Neural cell (in vitro differentiated cells): ENCODE measurements around the gene SPDYC. TPM values are rescaled to one million over a fixed set of nuclear protein-coding genes. Genes with fewer than 3 reads are reported as not detected.

Source experiments
- H2AFZ ChIP-seq: fragments of 200-600, 300-800 bp; sonication (generic), shearing (Covaris generic); 2 replicates; pipeline ENCODE4 v1.6.0; 2014; ENCODE audit warnings: low read depth, mild to moderate bottlenecking, antibody characterized with exemption, low read length, moderate library complexity
- H3F3A ChIP-seq: fragments of 200-600 bp; shearing (Covaris generic); 2 replicates; pipeline ENCODE4 v1.6.1; 2016; ENCODE audit warnings: mild to moderate bottlenecking, moderate library complexity, mixed read lengths, antibody characterized with exemption, low read length; ENCODE audit not compliant: insufficient read depth, poor library complexity, severe bottlenecking
- H3K27ac ChIP-seq: fragments of 200-600, 300-800 bp; sonication (generic), shearing (Covaris generic); 2 replicates; pipeline ENCODE4 v1.5.1; 2014; ENCODE audit warnings: mild to moderate bottlenecking, low read length, moderate library complexity
- H3K27me3 ChIP-seq: fragments of 300-800, 200-600 bp; sonication (generic), shearing (Covaris generic); 2 replicates; pipeline ENCODE4 v1.6.0; 2014; ENCODE audit warnings: mild to moderate bottlenecking, low read depth, low read length, moderate library complexity; ENCODE audit not compliant: insufficient read depth
- H3K36me3 ChIP-seq: fragments of 300-800, 200-600 bp; sonication (generic), shearing (Covaris generic); 2 replicates; pipeline ENCODE4 v1.5.1; 2014; ENCODE audit warnings: mild to moderate bottlenecking, antibody characterized with exemption, low read length, moderate library complexity; ENCODE audit not compliant: insufficient read depth
- H3K4me2 ChIP-seq: fragments of 300-800, 200-600 bp; sonication (generic), shearing (Covaris generic); 2 replicates; pipeline ENCODE4 v1.6.0; 2014; ENCODE audit warnings: mild to moderate bottlenecking, low read length
- H3K4me3 ChIP-seq: fragments of 300-800, 200-600 bp; sonication (generic), shearing (Covaris generic); 2 replicates; pipeline ENCODE4 v1.5.1; 2014; ENCODE audit warnings: mild to moderate bottlenecking, low read length, moderate library complexity
- H3K79me2 ChIP-seq: fragments of 200-600 bp; shearing (Covaris generic); replicated peaks from 2 replicates; pipeline ENCODE4 v1.6.0; 2014; ENCODE audit warnings: mild to moderate bottlenecking, low read length, moderate library complexity; ENCODE audit not compliant: insufficient read depth
- H3K9ac ChIP-seq: fragments of 300-800, 200-600 bp; sonication (generic), shearing (Covaris generic); 2 replicates; pipeline ENCODE4 v1.6.1; 2016; ENCODE audit warnings: mild to moderate bottlenecking, low read length, mixed read lengths
- H3K9me2 ChIP-seq: fragments of 200-600 bp; shearing (Covaris generic); 2 replicates; pipeline ENCODE4 v1.6.1; 2016; ENCODE audit warnings: mild to moderate bottlenecking, low read length, mixed read lengths; ENCODE audit not compliant: insufficient read depth
- H3K9me3 ChIP-seq: fragments of 200-600, 300-800 bp; sonication (generic), shearing (Covaris generic); 2 replicates; pipeline ENCODE4 v1.6.1; 2016; ENCODE audit warnings: mild to moderate bottlenecking, mixed run types, low read length, moderate library complexity, mixed read lengths
- H4K20me1 ChIP-seq: fragments of 200-600 bp; shearing (Covaris generic); 2 replicates; pipeline ENCODE4 v1.6.1; 2016; ENCODE audit warnings: mild to moderate bottlenecking, mixed run types; ENCODE audit not compliant: insufficient read depth
- CTCF ChIP-seq: fragments of 450-650 bp; IDR thresholded peaks from 2 replicates; pipeline ENCODE4 v1.5.1; 2014; ENCODE audit warnings: antibody characterized with exemption, mild to moderate bottlenecking, moderate library complexity; ENCODE audit not compliant: poor library complexity, severe bottlenecking
- EP300 ChIP-seq: fragments of 450-650 bp; conservative IDR thresholded peaks from 2 replicates; pipeline ENCODE4 v1.6.1; 2014; ENCODE audit warnings: antibody characterized with exemption, mild to moderate bottlenecking, moderate library complexity; ENCODE audit not compliant: poor library complexity, severe bottlenecking
- EZH2 ChIP-seq: fragments of 200-600, 300-800 bp; shearing (Covaris generic), sonication (generic); IDR thresholded peaks from 2 replicates; pipeline ENCODE4 v1.6.1; 2014; ENCODE audit warnings: antibody characterized with exemption, low read length, borderline replicate concordance, mild to moderate bottlenecking; ENCODE audit not compliant: insufficient read depth, poor library complexity, severe bottlenecking
- MXI1 ChIP-seq: fragments of 450-650 bp; conservative IDR thresholded peaks from 2 replicates; pipeline ENCODE4 v1.6.1; 2014; ENCODE audit warnings: antibody characterized with exemption, mild to moderate bottlenecking; ENCODE audit not compliant: poor library complexity, severe bottlenecking
- POLR2AphosphoS5 ChIP-seq: IDR thresholded peaks from 2 replicates; pipeline ENCODE4 v1.6.1; 2012
- RAD21 ChIP-seq: fragments of 450-650 bp; conservative IDR thresholded peaks from 2 replicates; pipeline ENCODE4 v1.6.1; 2014; ENCODE audit warnings: antibody characterized with exemption, mild to moderate bottlenecking, moderate library complexity
- SMC3 ChIP-seq: fragments of 450-650 bp; conservative IDR thresholded peaks from 2 replicates; pipeline ENCODE4 v1.6.1; 2014; ENCODE audit warnings: antibody characterized with exemption, mild to moderate bottlenecking, moderate library complexity; ENCODE audit not compliant: poor library complexity
- TAF1 ChIP-seq: IDR thresholded peaks from 2 replicates; pipeline ENCODE4 v1.6.1; 2012; ENCODE audit warnings: low read depth
- polyA plus RNA-seq: library from polyadenylated mRNA; depleted of rRNA; stranded (reverse); fragments of >200 nt; gene quantifications from 2 replicates; pipeline ENCODE4 v1.2.3, GENCODE V29; 2014
- TF ChIP-seq, protein P1 (sequence below): IDR thresholded peaks from 2 replicates; pipeline ENCODE4 v1.6.1; 2012; ENCODE audit warnings: borderline replicate concordance

Gene SPDYC
- polyA plus RNA-seq, 1 donor from 2014 or later = not detected

GRCh38 chr11:65132238-65132987, 37.6 kb upstream of the SPDYC start:
- Histone ChIP-seq H3K4me3 (peak overlapping the region; percentile 100), H3K27ac (no peak overlapping the region), H3K27me3 (no peaks in the 10 kb centered on the region), H2AFZ (no peak overlapping the region), H4K20me1 (no peaks in the 10 kb centered on the region), H3K9me3 (no peaks in the 10 kb centered on the region), H3K9me2 (no peaks in the 10 kb centered on the region), H3K79me2 (peaks cover 16% of the 10 kb centered on the region), H3K9ac (no peak overlapping the region), H3K36me3 (no peaks in the 10 kb centered on the region), H3K4me2 (no peak overlapping the region), H3F3A (peaks cover 5% of the 10 kb centered on the region)
- TF ChIP-seq SMC3 (no peak), CTCF (no peak), RAD21 (no peak), POLR2AphosphoS5 (no peak), EZH2 (no peak), TAF1 (no peak), EP300 (no peak), MXI1 (no peak)
- TF ChIP-seq, protein P1, sequence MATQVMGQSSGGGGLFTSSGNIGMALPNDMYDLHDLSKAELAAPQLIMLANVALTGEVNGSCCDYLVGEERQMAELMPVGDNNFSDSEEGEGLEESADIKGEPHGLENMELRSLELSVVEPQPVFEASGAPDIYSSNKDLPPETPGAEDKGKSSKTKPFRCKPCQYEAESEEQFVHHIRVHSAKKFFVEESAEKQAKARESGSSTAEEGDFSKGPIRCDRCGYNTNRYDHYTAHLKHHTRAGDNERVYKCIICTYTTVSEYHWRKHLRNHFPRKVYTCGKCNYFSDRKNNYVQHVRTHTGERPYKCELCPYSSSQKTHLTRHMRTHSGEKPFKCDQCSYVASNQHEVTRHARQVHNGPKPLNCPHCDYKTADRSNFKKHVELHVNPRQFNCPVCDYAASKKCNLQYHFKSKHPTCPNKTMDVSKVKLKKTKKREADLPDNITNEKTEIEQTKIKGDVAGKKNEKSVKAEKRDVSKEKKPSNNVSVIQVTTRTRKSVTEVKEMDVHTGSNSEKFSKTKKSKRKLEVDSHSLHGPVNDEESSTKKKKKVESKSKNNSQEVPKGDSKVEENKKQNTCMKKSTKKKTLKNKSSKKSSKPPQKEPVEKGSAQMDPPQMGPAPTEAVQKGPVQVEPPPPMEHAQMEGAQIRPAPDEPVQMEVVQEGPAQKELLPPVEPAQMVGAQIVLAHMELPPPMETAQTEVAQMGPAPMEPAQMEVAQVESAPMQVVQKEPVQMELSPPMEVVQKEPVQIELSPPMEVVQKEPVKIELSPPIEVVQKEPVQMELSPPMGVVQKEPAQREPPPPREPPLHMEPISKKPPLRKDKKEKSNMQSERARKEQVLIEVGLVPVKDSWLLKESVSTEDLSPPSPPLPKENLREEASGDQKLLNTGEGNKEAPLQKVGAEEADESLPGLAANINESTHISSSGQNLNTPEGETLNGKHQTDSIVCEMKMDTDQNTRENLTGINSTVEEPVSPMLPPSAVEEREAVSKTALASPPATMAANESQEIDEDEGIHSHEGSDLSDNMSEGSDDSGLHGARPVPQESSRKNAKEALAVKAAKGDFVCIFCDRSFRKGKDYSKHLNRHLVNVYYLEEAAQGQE = no peak

DNA sequence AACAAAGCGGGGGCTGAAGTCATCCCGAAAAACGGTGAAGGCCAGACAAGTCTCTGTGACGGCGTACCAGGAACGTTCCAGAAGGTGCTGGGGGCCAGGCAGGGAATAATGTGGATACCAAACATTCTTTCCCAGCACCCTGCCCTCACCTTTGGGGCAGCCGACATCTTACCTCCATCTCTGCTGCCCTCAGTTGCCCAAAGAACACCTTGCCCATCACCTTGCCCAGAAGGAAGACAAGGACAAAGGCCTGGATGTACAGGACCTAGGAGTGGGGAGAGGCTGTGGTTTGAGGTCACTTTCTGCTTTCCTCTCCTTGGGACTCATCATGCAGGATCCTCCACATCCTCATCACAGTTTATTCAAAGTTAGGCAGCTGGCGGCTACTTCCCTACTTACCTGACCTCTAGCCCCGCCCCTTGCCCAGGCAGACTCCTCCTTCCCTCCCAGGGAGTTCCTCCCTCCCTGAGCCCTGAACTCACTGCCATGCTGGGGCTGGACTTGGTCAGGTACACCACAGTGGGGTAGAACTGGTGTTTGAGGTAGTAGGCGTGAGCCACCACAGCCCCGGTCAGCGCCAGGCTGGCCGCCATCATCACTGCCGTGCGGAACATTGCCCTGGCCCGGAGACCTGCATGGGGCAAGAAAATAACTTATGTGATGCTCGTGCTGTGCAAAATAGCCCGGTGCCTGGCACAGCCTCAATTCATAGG, 36.9 kb upstream of the SPDYC start:
- no peaks in the 10 kb centered on the region for H3K27me3 ChIP-seq
- no peaks in the 10 kb centered on the region for H3K9me2 ChIP-seq
- no peak overlapping the region for H2AFZ ChIP-seq
- TF ChIP-seq EZH2 (no peak), CTCF (no peak), MXI1 (no peak), SMC3 (no peak), EP300 (no peak), POLR2AphosphoS5 (no peak), TAF1 (no peak), RAD21 (no peak)
- TF ChIP-seq, protein P1 = no peak
- H3K27ac ChIP-seq = peak overlapping the region; percentile 98
- H3K4me2 ChIP-seq = peak overlapping the region; percentile 95
- H3K4me3 ChIP-seq = peak overlapping the region; percentile 100
- peak overlapping the region; percentile 97 for H3K9ac ChIP-seq
- H3K79me2 ChIP-seq = peaks cover 16% of the 10 kb centered on the region
- no peaks in the 10 kb centered on the region for H4K20me1 ChIP-seq
- no peaks in the 10 kb centered on the region for H3K36me3 ChIP-seq
- peaks cover 5% of the 10 kb centered on the region for H3F3A ChIP-seq
- H3K9me3 ChIP-seq = no peaks in the 10 kb centered on the region
